Pons (tissue), 1 donor: ENCODE data around the gene KRT82.
A peak's percentile ranks its signal among the peaks of the same experiment; 100 is the strongest.
"Not testable (repeated sequence)": the region's sequence is repeated elsewhere in the genome, so short reads cannot be mapped to it uniquely, and the experiment has no call there.

ENCODE experiments used
- DNase-seq: peaks from one replicate; pipeline ENCODE4 v3.0.0-alpha.2; 2016; ENCODE audit warnings: low spot score

KRT82 gene

DNA sequence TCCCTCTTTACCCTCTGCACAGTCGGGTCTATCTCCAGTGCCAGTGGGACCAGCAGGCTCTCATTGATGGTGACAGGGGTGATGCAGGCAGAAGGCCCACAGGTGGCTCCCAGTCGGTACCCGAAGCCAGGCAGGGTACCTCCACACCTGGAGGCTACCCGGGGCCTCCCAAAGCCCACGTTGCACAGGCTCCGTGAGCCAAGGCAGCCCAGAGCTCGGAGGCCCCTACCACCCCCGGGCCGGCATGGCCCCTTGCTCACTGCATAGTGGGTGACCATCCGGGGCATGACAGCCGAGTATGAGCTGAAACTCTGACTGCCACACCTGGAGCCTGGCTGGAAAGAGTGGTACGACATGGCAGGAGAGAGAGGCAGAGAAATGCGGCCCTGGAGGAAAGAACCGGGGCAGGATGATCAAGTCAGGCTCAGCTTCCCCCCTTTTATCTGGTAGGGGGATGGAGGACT lies at the start of gene KRT82:
TSS of gene KRT82 (minus strand) at position 414 of the 464 bp plus-strand sequence. CDS start at position 356, 58 bp downstream.
- no peak for DNase-seq

DNA sequence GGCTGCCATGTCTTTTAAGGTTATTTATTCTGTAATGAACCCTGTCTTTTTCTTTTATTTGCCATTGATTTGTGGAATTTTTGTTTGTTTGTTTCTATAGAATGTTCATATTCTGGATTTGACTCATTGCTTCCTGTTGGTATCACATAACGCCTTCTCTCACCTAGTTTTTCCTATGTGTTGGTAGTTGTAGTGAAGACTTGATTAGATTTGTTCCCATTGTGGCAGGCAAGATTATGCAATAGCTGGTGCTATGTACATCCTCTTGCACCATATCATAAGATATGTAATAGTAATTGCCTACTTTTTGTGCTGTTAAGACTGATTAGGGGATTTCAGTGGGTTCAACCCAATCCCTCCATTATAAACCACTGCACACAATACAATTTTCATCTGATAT lies 49.7 kb upstream of the KRT82 start:
- no peak for DNase-seq

DNA sequence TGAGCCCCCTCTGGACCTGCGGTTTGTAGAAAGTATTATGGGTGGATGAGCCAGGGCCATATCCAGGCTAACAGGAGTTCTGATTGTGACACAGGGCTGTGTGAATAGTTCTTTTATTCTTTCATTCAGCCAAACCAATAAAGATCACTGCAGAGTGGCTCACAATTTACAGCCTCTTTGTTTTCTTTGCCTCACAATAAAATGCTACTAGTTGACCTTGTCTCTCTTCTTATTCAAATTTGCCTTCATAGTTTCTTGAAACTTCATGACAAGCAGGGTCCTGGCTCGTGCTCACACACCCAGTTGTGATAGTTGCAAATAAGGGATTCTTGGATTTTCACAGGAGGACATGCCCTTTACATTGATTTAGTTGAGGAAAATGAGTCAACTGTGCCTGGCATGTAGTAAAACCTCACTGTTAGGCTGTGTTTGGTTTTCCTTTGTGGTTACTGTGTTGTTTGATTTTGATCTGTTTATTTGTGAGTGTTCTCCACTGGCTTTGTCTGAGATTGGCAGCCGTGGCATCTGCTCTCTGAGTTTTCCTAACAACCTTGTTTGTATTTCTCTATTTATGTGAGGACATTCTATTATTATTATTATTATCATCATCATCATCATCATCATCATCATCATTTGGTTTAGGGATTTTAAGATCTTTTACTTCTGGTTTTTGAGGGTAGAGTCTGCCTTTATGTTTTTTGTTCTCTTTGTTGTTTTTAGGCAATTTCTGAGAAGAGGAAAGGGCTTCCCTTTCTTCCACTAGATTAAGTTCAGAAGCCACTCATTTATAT lies 48.5 kb upstream of the KRT82 start:
- DNase-seq: peak; percentile 79

DNA sequence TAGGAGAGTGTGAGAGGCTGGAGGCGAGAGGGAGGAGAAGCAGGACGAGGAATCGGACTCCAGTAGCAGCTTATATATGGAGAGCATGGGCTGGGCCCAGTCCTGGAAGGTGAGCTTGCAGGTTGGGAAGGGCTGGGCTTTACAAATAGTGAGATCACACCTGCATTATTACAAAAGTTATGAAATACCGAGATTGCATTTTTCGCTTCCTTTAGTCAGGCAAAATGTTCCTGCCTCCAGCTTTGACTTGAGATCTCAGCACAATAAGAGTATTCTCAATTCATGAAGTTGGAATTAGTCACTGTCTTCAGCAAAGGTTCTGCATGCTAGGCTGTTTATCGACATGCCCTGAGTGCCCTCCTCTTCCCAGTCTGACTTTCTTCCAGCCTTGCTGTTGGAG lies 46.0 kb upstream of the KRT82 start, which contains the start of gene KRT6B:
TSS of gene KRT6B (minus strand) at position 46 of the 400 bp plus-strand sequence. CDS start 68 bp downstream, outside the sequence.
- DNase-seq: peak; percentile 36

DNA sequence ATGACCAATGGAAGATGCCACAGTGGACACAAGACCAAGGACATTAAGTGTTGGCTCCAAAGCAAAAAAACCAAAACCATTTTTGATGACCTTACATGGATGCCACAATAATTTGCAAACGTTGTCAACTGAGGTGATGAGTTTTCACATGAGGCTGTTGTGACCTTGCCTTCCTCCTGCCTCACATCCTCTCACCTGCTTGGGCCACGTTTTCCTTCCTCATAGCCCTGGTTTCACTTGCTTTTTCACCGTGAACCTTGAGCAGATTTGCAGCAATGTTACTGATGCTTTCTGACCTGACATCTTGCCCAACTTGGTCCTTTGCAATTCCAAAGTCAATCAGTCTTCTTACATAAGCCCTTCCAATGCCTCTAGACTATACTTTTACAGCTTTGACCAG lies 42.1 kb upstream of the KRT82 start:
- no peak for DNase-seq

DNA sequence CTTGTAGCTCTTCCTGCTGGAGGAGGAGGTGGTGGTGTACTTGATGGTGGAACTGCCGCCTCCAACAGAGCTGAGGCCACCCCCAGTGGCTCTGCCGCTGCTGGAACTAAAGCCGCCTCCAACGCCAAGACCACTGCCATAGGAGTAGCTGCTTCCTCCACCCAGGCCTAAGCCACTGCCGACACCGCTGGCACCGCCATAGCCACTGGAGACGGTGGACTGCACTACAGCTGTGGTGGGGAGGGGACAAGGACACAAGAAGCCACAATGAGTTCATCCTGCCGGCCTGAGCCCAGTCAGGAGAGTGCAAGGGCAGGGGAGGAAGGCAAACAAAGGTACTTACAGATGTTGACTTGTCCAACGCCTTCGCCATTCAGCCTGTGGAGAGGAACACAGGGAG lies 41.1 kb upstream of the KRT82 start:
- DNase-seq: not testable (repeated sequence)

DNA sequence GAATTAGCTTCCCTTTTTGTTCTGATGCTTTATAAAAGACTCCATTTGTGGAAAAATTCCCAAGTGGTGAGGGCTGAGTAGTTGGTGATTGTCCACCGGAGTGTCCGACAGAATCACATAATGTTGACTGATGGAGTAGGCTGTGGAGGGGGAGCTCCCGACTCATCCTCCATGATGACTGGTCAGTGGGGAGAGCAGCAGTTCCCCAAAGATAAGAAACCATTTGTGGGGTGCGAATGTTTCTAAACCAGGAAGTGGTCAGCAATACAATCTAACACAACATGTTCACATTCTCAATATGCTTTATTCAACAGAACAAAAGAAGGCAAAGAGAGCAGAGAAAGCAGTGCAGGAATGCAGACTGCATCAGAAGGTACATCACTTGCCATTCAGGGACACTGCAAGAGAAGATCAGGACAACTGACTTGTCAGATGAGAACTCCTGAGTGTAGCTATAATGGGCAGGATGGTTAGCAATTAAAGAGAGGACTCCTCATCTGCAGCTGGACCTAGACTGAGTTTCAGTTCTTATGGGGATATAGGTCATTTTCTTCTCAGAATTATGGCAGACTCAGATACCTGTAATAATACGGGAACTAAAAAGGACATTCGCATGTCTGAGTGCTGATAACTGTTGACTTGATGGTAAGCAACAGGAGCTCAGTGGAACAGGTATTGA lies 40.4 kb upstream of the KRT82 start:
- DNase-seq: no peak

DNA sequence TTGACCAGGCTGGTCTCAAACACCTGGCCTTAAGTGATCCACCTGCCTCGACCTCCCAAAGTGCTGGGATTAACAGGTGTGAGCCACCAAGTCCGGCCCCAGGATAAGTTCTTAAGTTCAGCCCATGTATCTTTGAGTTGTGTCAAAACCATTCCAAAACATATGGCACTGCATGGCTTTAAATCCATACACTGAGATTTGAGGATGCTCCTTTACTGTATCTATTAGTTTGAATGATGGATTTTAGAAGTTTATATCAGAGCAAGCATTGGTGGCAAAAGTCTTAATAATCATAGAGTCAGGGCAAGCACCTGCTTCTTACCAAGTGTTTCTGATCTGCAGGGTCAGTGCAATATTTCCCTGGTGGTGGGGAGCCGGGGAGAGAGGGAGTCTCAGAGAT lies 39.7 kb upstream of the KRT82 start:
- DNase-seq: no peak

DNA sequence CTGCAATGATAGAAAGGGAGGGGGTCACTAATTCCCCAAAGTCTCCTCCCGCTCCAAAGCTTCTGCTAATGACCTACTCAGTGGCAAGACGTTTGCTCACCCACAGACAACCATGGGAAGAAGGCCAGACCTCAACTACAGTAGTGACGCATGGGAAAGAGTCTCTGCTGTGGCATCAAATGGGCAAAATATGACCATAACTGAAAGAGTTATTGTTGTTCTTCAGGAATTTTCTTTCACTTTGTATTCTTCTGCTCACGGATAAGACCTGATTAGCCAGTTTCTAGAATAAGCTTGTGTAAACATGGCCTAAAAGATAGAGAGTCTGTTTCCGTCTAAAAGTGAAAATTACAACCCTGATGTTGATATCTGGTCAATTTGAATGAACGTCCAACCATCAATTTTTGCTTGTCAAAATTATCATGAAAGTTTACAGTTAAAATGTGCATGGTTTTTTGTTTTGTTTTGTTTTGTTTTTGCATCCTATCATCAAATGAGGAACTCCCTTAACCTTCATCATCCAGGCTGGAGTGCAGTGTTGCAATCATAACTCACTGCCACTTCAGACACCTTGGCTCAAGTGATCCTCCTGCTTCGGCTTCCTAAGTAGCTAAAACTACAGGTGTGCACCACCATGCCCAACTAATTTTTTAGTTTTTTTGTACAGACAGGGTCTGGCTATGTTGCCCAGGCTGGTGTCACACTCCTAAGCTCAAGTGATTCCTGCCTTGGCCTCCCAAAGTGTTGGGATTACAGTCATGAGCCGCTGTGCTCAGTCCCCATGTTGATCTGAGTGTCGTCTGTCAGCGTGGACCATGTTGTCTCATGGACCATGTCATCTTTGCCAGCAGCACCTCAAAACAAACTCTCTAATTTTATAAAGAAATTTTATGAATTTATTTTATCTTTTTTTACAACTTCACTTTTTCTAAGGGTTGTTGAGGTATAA lies 38.8 kb upstream of the KRT82 start:
- no peak for DNase-seq

DNA sequence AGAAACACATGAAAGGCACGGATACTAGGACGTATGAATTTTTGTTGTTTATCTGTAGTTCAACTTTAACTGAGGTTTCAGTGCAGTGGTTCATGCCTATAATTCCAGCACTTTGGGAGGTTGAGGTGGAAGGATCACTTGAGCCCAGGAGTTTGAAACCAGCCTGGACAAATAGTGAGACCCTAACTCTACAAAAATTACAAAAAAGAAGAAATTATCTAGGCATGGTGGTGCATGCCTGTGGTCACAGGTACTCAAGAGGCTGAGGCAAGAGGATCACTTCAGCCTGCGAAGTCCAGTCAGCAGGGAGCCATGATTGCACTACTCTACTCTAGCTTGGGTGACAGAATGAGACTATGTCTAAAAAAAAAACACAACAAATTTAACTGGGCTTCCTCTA lies 37.8 kb upstream of the KRT82 start:
- no peak for DNase-seq

DNA sequence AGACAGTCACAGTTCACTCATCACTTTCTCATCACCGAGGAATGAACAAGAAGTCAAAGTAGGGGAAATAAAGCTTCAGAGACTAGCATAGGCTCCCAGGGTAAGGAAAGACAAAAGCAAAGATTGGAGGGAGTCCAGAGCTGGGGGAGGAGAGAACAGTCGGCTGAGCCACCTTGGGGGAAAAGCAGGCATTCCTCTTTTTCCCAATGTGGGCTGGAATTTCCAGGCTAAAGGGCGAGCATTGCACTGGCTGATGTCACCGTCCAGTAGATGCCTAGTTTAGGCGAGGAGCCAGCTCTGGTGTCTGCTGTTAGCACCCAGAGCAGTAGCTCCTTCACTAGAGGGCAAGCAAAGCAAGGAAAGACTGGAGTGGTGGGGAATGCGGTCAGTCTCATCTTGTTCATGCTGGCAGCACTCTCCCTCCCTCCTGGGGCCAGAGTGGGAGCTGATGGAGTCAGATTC lies 36.5 kb upstream of the KRT82 start:
- DNase-seq: no peak

DNA sequence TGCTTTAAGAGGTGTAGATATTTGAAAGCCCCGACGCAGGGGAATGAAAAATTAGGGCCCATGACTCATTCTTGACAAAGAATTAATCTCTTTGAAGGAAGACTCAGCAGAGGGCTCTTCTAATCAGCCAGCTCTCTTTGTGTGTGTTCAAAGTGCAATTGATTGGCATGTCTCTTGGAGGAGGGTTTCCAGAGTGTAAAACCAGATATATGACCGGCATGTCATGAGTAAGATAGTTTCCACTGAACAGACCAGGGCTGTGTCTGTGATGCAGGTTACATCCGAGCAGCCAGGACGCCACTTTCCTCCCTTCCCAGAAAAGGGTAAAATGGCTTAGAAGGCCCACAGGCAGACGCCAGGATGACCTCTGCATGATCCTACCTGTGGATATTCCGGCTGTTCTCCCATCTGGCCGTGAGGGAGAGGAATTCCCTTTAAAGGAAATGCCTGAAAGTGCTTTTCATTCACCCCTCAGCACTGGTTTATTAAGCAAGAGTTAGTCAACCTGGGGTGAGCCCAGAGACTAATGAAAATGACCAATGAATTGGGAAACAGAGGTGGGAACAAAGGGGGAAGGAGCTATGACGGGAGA lies 35.3 kb upstream of the KRT82 start:
- no peak for DNase-seq

DNA sequence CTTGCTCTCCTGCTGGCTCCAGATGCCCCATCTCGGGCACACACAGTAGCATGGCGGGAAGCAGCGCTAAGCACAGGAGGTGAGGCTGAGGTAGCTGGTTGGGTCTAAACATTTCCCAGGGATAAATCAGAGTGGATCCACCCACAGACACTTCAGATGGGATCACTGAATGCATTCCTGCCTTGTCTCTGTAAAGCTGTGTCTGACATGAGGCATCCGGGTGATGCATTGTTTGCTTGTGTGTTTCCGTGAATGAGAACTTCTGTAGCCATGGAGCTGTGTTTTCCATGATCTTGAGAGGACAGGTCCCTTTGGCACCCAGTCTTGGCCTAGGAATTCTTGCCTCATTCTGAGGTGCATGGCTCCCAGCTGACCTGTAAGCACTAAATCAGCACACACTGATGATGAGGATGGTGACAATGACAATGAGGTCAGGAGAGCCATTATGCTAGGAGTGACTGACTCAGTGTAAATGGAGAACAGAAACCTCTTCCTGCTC lies 34.7 kb upstream of the KRT82 start:
- no peak for DNase-seq

DNA sequence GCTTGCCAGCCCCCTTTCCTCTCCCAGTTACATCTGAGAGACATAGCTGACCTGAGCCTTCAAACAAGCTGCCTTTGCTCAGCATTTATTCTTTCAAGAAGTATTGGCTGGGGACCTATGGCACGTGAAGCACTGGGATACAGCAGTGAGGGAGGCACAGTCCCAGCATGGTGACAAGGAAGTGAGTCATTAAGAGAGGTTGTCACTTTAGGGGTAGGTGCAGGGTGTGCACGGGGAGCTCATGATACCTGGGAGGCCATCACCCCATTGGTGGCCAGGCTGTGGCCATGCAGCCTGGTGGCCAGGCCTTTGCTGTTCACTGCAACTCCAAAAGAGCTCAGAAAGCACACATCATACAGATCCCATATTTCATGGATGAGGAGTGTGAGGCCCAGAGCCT lies 33.7 kb upstream of the KRT82 start:
- DNase-seq: no peak

DNA sequence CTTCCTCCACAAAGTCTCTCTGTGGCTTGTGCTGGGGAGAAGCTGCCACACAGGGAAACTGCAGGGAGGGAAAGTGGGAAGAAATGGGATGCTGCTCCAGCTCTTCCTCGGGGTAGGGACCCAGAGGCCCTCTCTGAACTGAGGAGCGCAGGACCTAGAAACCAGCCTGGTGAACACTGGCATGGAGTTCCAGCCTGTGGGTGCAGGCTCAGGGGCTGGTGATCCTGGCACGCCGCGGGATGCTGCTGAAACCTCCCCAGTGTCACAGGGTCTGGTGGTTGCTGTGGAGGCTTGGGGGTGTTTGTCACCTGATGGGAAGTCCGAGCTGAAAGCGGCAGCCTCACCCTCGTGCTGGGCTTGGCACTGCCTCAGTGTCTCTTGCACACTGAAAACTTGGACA lies 33.3 kb upstream of the KRT82 start:
- no peak for DNase-seq

DNA sequence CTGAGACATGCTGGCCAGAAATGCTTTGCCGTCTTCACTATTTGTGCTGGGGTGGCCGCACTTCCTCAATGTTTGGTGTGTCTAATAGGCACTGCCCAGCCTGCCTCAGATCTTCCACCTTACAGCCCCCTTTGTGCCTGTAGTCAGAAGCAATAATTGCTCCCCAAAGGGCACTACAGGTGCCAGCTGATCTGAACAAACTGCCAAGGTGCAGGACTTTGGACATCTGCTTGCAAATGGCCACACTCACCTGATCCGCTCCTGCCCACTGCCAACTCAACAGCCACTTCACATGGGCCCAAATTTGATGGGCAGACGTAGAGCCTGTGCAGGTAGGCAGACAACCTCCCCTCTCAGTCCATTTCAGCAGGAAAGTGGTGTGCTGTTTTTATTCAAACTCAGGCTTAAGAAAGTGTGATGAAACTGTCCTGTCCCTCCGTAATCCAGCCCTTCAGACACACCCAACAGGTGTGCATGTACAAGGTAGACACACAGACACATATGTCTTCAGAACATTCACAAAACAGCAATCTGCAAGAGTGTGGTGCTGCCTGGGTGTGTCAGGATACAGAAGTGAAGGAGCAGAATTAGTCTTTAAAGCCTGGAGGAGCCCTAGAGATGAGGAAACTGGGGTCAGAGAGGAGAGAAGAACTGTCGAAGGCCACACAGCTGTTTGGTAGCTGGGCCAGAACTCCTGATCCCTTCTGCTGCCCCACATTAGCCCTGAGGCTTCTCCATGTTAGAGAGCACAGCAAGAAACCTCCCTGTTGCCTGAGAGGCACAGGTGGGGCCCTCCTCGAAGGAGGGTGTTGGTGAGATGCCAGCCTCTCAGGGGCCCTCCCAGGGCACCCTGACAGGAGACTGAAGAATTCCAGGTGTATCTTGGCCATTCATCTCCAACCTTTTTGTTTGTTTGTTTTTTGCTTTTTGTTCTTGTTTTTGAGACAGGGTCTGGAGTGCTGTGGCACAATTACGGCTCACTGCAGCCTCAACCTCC lies 32.5 kb upstream of the KRT82 start:
- no peak for DNase-seq

DNA sequence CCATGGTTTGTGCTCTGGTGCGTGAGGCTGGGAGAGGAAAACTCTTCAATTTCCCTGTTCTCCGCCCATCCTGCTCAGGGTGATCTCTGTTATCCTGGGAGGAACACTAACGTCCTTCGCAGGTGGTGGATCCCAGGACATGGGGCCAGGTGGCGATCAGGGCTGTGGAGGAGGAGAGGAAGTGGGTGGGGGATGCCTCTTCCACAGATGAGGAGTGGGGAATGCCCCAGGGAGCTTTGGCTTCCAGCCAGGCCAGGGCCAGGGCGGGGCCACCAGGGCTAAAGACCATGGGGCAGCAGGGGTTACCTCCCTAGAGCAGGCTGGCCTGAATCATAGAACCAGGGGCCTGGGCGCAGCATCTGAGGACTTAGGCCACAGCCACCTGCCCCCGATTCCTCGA lies 31.4 kb upstream of the KRT82 start:
- no peak for DNase-seq

DNA sequence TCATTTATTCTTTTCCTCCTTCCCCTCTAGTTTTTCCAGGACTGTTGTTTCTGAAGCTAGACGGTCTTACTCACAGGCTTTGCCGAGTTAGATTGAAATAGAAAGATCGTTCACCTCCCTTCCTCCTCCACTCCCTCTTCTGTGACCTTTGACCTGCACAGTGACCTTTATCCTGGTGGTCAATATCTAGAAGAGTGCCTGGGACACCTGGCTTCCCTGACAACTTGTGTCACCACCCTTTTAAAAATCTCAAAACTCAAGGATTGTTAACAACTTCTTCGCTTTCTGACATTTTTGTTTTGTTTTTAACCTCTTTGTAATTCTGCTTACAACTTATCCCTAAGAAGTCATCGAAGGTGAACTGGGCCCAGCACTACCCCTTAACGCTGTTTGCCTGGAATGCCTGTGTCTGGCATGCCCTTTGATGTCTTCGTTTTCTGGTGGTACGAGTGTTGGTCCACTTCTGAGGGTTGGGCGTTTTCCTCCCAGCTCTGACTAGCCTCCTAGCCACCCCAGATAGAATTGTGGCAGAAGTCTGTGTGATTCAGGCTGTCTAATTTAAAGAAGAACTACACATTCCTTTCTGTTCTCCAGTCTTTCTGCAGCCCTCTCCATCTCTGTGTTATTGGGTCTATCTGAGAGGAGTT lies 30.8 kb upstream of the KRT82 start:
- no peak for DNase-seq

DNA sequence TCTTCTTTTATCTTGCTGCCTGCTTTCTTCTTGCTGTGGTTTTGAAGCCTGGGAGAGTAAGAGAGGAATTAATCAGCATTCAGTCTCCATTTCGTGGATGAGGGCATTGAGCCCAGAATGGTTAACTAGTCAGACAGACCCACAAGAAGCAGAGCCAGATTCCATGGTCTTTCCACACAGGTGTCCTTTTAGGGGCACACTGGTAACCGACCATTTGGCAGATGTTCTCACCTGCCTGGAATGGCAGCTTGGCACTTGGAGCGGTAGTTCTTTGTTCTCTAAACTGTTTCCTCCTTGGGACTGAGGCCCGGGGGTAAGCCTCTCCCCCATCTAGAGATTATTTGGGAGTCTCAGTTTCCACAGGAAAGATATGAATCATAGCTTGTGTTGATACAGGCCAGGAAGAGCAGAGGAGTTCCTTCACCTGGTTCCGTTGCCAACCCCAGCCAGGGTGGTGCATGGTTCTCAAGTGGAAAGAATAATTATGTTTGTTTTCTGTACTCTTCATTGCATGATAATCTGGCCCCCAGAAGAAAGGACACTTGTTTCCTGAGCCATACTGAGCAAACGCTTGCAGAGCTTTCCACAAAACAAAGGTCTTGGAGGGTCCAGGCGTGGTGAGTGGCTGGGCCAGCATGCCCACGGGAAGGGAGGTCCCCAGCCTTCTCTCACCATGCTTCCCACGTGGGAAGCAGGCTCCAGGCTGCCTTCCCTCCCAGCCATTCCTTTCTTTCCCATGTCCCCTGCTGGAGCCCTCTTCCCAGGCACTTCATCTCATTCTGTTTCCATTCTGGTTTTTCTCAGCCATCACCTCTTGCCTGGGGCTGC lies 30.1 kb upstream of the KRT82 start:
- no peak for DNase-seq
